Right atrium auricular region (tissue), 2 donors: ENCODE measurements around the gene GCK. TPM values are rescaled to one million over a fixed set of nuclear protein-coding genes. Genes with fewer than 3 reads are reported as not detected.

ENCODE experiments used
- DNase-seq: peaks from one replicate; pipeline ENCODE4 v3.0.0-alpha.2; 2019; ENCODE audit warnings: low spot score
- H3K27ac ChIP-seq, 2 donors: fragments of 200-600 bp; sonication (generic); 1 replicate in 1 of 2; 2 replicates in 1 of 2; pipeline ENCODE4 v1.5.1; 2016 to 2019
- H3K27me3 ChIP-seq, 2 donors: fragments of 200-600 bp; sonication (generic); one replicate each; pipeline versions ENCODE4 v1.5.1 to v1.6.0; 2017 to 2019
- H3K36me3 ChIP-seq: fragments of 200-600 bp; sonication (generic); one replicate; pipeline ENCODE4 v1.5.1; 2016
- H3K4me1 ChIP-seq, 2 donors: fragments of 200-600 bp; sonication (generic); one replicate each; pipeline versions ENCODE4 v1.5.1 to v1.6.0; 2017 to 2019
- H3K4me3 ChIP-seq, 2 donors: fragments of 200-600 bp; sonication (generic); 1 replicate in 1 of 2; 2 replicates in 1 of 2; pipeline ENCODE4 v1.5.1; 2017 to 2019; ENCODE audit warnings: mild to moderate bottlenecking in 1 of 2, moderate library complexity in 1 of 2
- H3K9me3 ChIP-seq, 2 donors: fragments of 200-600 bp; sonication (generic); one replicate each; pipeline ENCODE4 v1.5.1; 2019
- CTCF ChIP-seq, 2 donors: fragments of 200-600 bp; sonication (generic); IDR thresholded peaks; one replicate each; pipeline ENCODE4 v1.5.1; 2019; ENCODE audit warnings: antibody characterized with exemption in 2 of 2
- total RNA-seq, 2 donors: library from RNA; depleted of rRNA; stranded (reverse); fragments of >200 nt; gene quantifications; one replicate each; pipeline ENCODE4 v1.1.0, GENCODE V29; 2016

Gene GCK
- total RNA-seq, 2 donors from 2014 or later: 11.1 to 21.0 TPM

- H3K4me3 ChIP-seq: no peak overlapping the region
Observed at GRCh38 chr7:44197474-44197873, 8.2 kb upstream of the GCK start.

GRCh38 chr7:44196450-44196872, 7.2 kb upstream of the GCK start:
- H3K4me3 ChIP-seq: no peak overlapping the region
- no peak for DNase-seq
- H3K27ac ChIP-seq: no peak overlapping the region
- H3K36me3 ChIP-seq: no peaks in the 10 kb centered on the region
- no peaks in the 10 kb centered on the region for H3K9me3 ChIP-seq
- no peaks in the 10 kb centered on the region for H3K27me3 ChIP-seq
- TF ChIP-seq CTCF (IDR thresholded peaks at IDR 0.05): peak; percentile 55 to 78
- H3K4me1 ChIP-seq: peaks cover 0 to 2% of the 10 kb centered on the region in 2 donors

More at GRCh38 chr7:44197474-44197873, 8.2 kb upstream of the GCK start:
- H3K27ac ChIP-seq: no peak overlapping the region
- H3K9me3 ChIP-seq: no peaks in the 10 kb centered on the region
- no peak for TF ChIP-seq CTCF (IDR thresholded peaks at IDR 0.05)
- no peaks in the 10 kb centered on the region for H3K36me3 ChIP-seq
- H3K4me1 ChIP-seq: peaks cover 0 to 12% of the 10 kb centered on the region in 2 donors
- no peak for DNase-seq
- H3K27me3 ChIP-seq: no peaks in the 10 kb centered on the region

GRCh38 chr7:44195889-44196288, 6.7 kb upstream of the GCK start:
- no peaks in the 10 kb centered on the region for H3K4me1 ChIP-seq
- TF ChIP-seq CTCF (IDR thresholded peaks at IDR 0.05): no peak
- DNase-seq: no peak
- H3K27me3 ChIP-seq: no peaks in the 10 kb centered on the region
- H3K4me3 ChIP-seq: no peak overlapping the region
- H3K27ac ChIP-seq: no peak overlapping the region
- no peaks in the 10 kb centered on the region for H3K9me3 ChIP-seq
- H3K36me3 ChIP-seq: no peaks in the 10 kb centered on the region

GRCh38 chr7:44194562-44195145, 5.4 kb upstream of the GCK start:
- H3K36me3 ChIP-seq: no peaks in the 10 kb centered on the region
- H3K4me3 ChIP-seq: no peak overlapping the region
- no peak overlapping the region for H3K27ac ChIP-seq
- H3K27me3 ChIP-seq: no peaks in the 10 kb centered on the region
- DNase-seq: no peak
- no peaks in the 10 kb centered on the region for H3K9me3 ChIP-seq
- TF ChIP-seq CTCF (IDR thresholded peaks at IDR 0.05): no peak
- no peaks in the 10 kb centered on the region for H3K4me1 ChIP-seq

GRCh38 chr7:44194069-44194468, 4.8 kb upstream of the GCK start:
- Histone ChIP-seq H3K4me3 (no peak overlapping the region), H3K4me1 (no peaks in the 10 kb centered on the region), H3K36me3 (no peaks in the 10 kb centered on the region), H3K27me3 (no peaks in the 10 kb centered on the region), H3K27ac (no peak overlapping the region), H3K9me3 (no peaks in the 10 kb centered on the region)
- no peak for DNase-seq
- TF ChIP-seq CTCF (IDR thresholded peaks at IDR 0.05): no peak
